Neural crest cell (in vitro differentiated cells): ENCODE results near the gene C1orf115. TPM values are rescaled to one million over a fixed set of nuclear protein-coding genes. Genes with fewer than 3 reads are reported as not detected.

Experiments used
- DNase-seq: peaks from one replicate; pipeline ENCODE4 v3.0.0; 2021; ENCODE audit warnings: low read depth, mixed read lengths, low spot score
- H3K27ac Mint-ChIP-seq: one replicate; pipeline ENCODE4 v1.8.0; 2021; ENCODE audit warnings: mild to moderate bottlenecking, mixed read lengths; ENCODE audit not compliant: unreplicated experiment
- H3K27me3 Mint-ChIP-seq: 2 replicates; pipeline ENCODE4 v1.8.0; 2021; ENCODE audit warnings: low read depth, mild to moderate bottlenecking, mixed read lengths
- H3K36me3 Mint-ChIP-seq: 2 replicates; pipeline ENCODE4 v1.8.0; 2021; ENCODE audit warnings: low read depth, mild to moderate bottlenecking, mixed read lengths
- H3K4me1 Mint-ChIP-seq: 2 replicates; pipeline ENCODE4 v1.8.0; 2021; ENCODE audit warnings: mixed read lengths
- H3K4me3 Mint-ChIP-seq: one replicate; pipeline ENCODE4 v1.8.0; 2021; ENCODE audit warnings: mild to moderate bottlenecking, mixed read lengths
- H3K9me3 Mint-ChIP-seq: 2 replicates; pipeline ENCODE4 v1.8.0; 2021; ENCODE audit warnings: mixed read lengths
- CTCF ChIP-seq: fragments of 200-600 bp; sonication (generic); conservative IDR thresholded peaks from 2 replicates; pipeline ENCODE4 v1.5.0; 2021; ENCODE audit warnings: antibody characterized with exemption, mild to moderate bottlenecking
- total RNA-seq: library from RNA; stranded (reverse); gene quantifications from 2 replicates; pipeline ENCODE4 v1.2.1, GENCODE V29; 2021

C1orf115 gene
- total RNA-seq, 1 donor from 2014 or later, result 0.75 TPM

- no peaks in the 10 kb centered on the region for H3K36me3 Mint-ChIP-seq
- H3K9me3 Mint-ChIP-seq, result peaks cover 3% of the 10 kb centered on the region
- H3K27me3 Mint-ChIP-seq, result no peaks in the 10 kb centered on the region
- H3K4me3 Mint-ChIP-seq, result no peak overlapping the region
- peaks cover 2% of the 10 kb centered on the region for H3K4me1 Mint-ChIP-seq
- TF ChIP-seq CTCF, result no peak
- no peak overlapping the region for H3K27ac Mint-ChIP-seq
- DNase-seq, result no peak
Observed at GRCh38 chr1:220705782-220706181, 15.6 kb downstream of the C1orf115 start.

GRCh38 chr1:220706480-220706879 lies 16.3 kb downstream of the C1orf115 start:
- Mint-ChIP-seq H3K27me3 (no peaks in the 10 kb centered on the region), H3K9me3 (peaks cover 3% of the 10 kb centered on the region), H3K27ac (no peak overlapping the region), H3K4me3 (no peak overlapping the region), H3K36me3 (no peaks in the 10 kb centered on the region), H3K4me1 (no peaks in the 10 kb centered on the region)
- no peak for DNase-seq
- TF ChIP-seq CTCF, result no peak

DNA sequence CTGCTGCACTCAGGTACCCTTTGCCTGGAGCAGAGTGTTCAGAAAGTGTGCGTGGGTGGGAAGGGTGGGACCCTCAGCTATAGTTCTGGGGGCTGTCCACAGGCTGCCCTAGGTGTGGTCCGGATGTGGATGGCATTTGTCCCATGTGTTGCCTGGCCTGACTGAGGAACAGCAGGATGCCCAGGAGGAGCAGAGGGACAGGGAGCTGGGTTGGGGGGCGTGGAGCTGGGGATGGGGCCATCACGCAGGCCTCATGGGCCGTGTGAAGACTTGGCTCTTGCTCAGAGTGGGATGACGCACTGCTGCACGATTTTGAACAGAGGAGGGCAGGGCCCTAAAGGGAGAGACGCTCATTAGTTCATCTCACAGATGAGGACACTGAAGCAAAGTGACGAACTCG lies 17.0 kb downstream of the C1orf115 start:
- Mint-ChIP-seq H3K36me3 (no peaks in the 10 kb centered on the region), H3K4me3 (no peak overlapping the region), H3K4me1 (no peaks in the 10 kb centered on the region), H3K9me3 (peaks cover 2% of the 10 kb centered on the region), H3K27me3 (no peaks in the 10 kb centered on the region), H3K27ac (no peak overlapping the region)
- no peak for DNase-seq
- no peak for TF ChIP-seq CTCF

- no peaks in the 10 kb centered on the region for H3K36me3 Mint-ChIP-seq
Observed at GRCh38 chr1:220708244-220708643, 18.1 kb downstream of the C1orf115 start.

GRCh38 chr1:220708936-220709801 lies 19.0 kb downstream of the C1orf115 start:
- no peak for TF ChIP-seq CTCF
- no peak overlapping the region for H3K4me3 Mint-ChIP-seq
- no peaks in the 10 kb centered on the region for H3K36me3 Mint-ChIP-seq
- no peaks in the 10 kb centered on the region for H3K27me3 Mint-ChIP-seq
- no peak for DNase-seq
- no peak overlapping the region for H3K27ac Mint-ChIP-seq
- H3K9me3 Mint-ChIP-seq, result peaks cover 2% of the 10 kb centered on the region
- H3K4me1 Mint-ChIP-seq, result no peaks in the 10 kb centered on the region

More at GRCh38 chr1:220708244-220708643, 18.1 kb downstream of the C1orf115 start:
- no peak overlapping the region for H3K27ac Mint-ChIP-seq
- H3K4me1 Mint-ChIP-seq, result no peaks in the 10 kb centered on the region
- no peaks in the 10 kb centered on the region for H3K27me3 Mint-ChIP-seq
- H3K9me3 Mint-ChIP-seq, result no peaks in the 10 kb centered on the region
- no peak for DNase-seq
- TF ChIP-seq CTCF, result no peak
- H3K4me3 Mint-ChIP-seq, result no peak overlapping the region
